ENCODE results near the gene LPCAT3.

- TF ChIP-seq CTCF (optimal IDR thresholded peaks at IDR 0.05 in 1 of 3, IDR thresholded peaks at IDR 0.05 in 1 of 3, conservative IDR thresholded peaks at IDR 0.05 in 1 of 3; ENCODE audit: extremely low read depth in 1 of 3, insufficient read depth in 2 of 3, low read length in 3 of 3), result no peak
- TF ChIP-seq EZH2 (IDR thresholded peaks at IDR 0.05; ENCODE audit: low read length), result no peak
Observed at GRCh38 chr12:7015555-7016370, 2.5 kb downstream of the LPCAT3 start.
